Measurements from ENCODE around the gene TRPM3. TPM values are rescaled to one million over a fixed set of nuclear protein-coding genes. Genes with fewer than 3 reads are reported as not detected.
A peak's percentile ranks its signal among the peaks of the same experiment; 100 is the strongest.

TRPM3 gene
- total RNA-seq, 8 experiments from 2014 or later, result 0.09 to 2.3 (median 1.4) TPM

GRCh38 chr9:70614786-70615463 lies 506.5 kb downstream of the TRPM3 start:
- no peak overlapping the region for H3K27ac ChIP-seq
- 42 to 100% (median 80%) methylated on average over 1 to 4 of the region's 4 CpGs; no CpG with 5 or more reads in 1 of the 10 experiments for WGBS, 10 experiments
- peaks cover 22 to 23% of the 10 kb centered on the region in 2 donors for H3K4me1 ChIP-seq (replicated peaks in 1 of 2)
- no peak overlapping the region for H3K4me3 ChIP-seq
- ATAC-seq (replicated peaks in 6 of 8), result peak in 6 of 8 experiments; percentile 10 to 87 (median 76)
- in situ Hi-C loops (cut with MboI; ENCODE audit: low pct_unique_long_range_greater_than_20kb in 2 of 9, low sequenced_read_pairs in 9 of 9, unreplicated experiment in 9 of 9), result loop anchor here in 3 of 9 experiments (25.0 kb wide), 2 partner anchors 278 to 653 kb away; no protein-coding TSS in a partner anchor

GRCh38 chr9:70613024-70613768 lies 508.2 kb downstream of the TRPM3 start:
- Histone ChIP-seq H3K27ac (no peak overlapping the region), H3K4me3 (no peak overlapping the region), H3K4me1 (replicated peaks in 1 of 2) (peaks cover 22 to 23% of the 10 kb centered on the region in 2 donors)
- 0 to 100% (median 66%) methylated on average over 1 to 4 of the region's 4 CpGs for WGBS, 10 experiments
- in situ Hi-C loops (cut with MboI; ENCODE audit: low pct_unique_long_range_greater_than_20kb in 2 of 9, low sequenced_read_pairs in 9 of 9, unreplicated experiment in 9 of 9), result loop anchor here in 3 of 9 experiments (25.0 kb wide), 2 partner anchors 276 to 651 kb away; no protein-coding TSS in a partner anchor
- ATAC-seq (replicated peaks in 6 of 8), result no peak

- H3K4me3 ChIP-seq, result no peak overlapping the region
- ATAC-seq (replicated peaks in 6 of 8), result no peak
- WGBS, 10 experiments, result 80 to 100% (median 82%) methylated on average over 1 to 5 of the region's 5 CpGs; no CpG with 5 or more reads in 3 of the 10 experiments
- no peak overlapping the region for H3K27ac ChIP-seq
- in situ Hi-C loops (cut with MboI; ENCODE audit: low pct_unique_long_range_greater_than_20kb in 2 of 9, low sequenced_read_pairs in 9 of 9, unreplicated experiment in 9 of 9), result loop anchor here in 3 of 9 experiments (25.0 kb wide), 2 partner anchors 273 to 648 kb away; no protein-coding TSS in a partner anchor
- H3K4me1 ChIP-seq (replicated peaks in 1 of 2), result peaks cover 6 to 7% of the 10 kb centered on the region in 2 donors
Observed at GRCh38 chr9:70610287-70610644, 511.2 kb downstream of the TRPM3 start.

- H3K4me3 ChIP-seq, result no peak overlapping the region
- in situ Hi-C loops (cut with MboI; ENCODE audit: low pct_unique_long_range_greater_than_20kb in 2 of 9, low sequenced_read_pairs in 9 of 9, unreplicated experiment in 9 of 9), result loop anchor here in 3 of 9 experiments (25.0 kb wide), 2 partner anchors 272 to 647 kb away; no protein-coding TSS in a partner anchor
- ATAC-seq (replicated peaks in 6 of 8), result peak in 2 of 8 experiments; percentile 95 to 96
- H3K4me1 ChIP-seq (replicated peaks in 1 of 2), result peaks cover under 1 to 2% of the 10 kb centered on the region in 2 donors
- no peak overlapping the region for H3K27ac ChIP-seq
- 0 to 100% (median 73%) methylated on average over 1 to 5 of the region's 6 CpGs for WGBS, 10 experiments
Observed at GRCh38 chr9:70609542-70610286, 511.7 kb downstream of the TRPM3 start.

- in situ Hi-C loops (cut with MboI; ENCODE audit: low pct_unique_long_range_greater_than_20kb in 2 of 9, low sequenced_read_pairs in 9 of 9, unreplicated experiment in 9 of 9), result loop anchor here in 3 of 9 experiments (25.0 kb wide), 2 partner anchors 272 to 647 kb away; no protein-coding TSS in a partner anchor
- Histone ChIP-seq H3K4me3 (no peak overlapping the region), H3K27ac (no peak overlapping the region), H3K4me1 (replicated peaks in 1 of 2) (no peaks in the 10 kb centered on the region)
- no peak for ATAC-seq (replicated peaks in 6 of 8)
- 53 to 100% (median 70%) methylated on average over 1 to 2 of the region's 2 CpGs; no CpG with 5 or more reads in 1 of the 10 experiments for WGBS, 10 experiments
Observed at GRCh38 chr9:70609011-70609410, 512.4 kb downstream of the TRPM3 start.

- WGBS, 10 experiments, result 52 to 100% (median 80%) methylated on average over 1 to 9 of the region's 9 CpGs; no CpG with 5 or more reads in 1 of the 10 experiments
- Histone ChIP-seq H3K4me3 (no peak overlapping the region), H3K27ac (no peak overlapping the region), H3K4me1 (replicated peaks in 1 of 2) (no peaks in the 10 kb centered on the region)
- in situ Hi-C loops (cut with MboI; ENCODE audit: low pct_unique_long_range_greater_than_20kb in 2 of 9, low sequenced_read_pairs in 9 of 9, unreplicated experiment in 9 of 9), result loop anchor here in 3 of 9 experiments (25.0 kb wide), 2 partner anchors 271 to 646 kb away; no protein-coding TSS in a partner anchor
- no peak for ATAC-seq (replicated peaks in 6 of 8)
Observed at GRCh38 chr9:70607926-70608325, 513.5 kb downstream of the TRPM3 start.

- H3K4me3 ChIP-seq, result no peak overlapping the region
- WGBS, 10 experiments, result 40 to 98% (median 80%) methylated on average over 1 to 5 of the region's 5 CpGs; no CpG with 5 or more reads in 3 of the 10 experiments
- peaks cover under 1% of the 10 kb centered on the region in 2 donors for H3K4me1 ChIP-seq (replicated peaks in 1 of 2)
- no peak for ATAC-seq (replicated peaks in 6 of 8)
- in situ Hi-C loops (cut with MboI; ENCODE audit: low pct_unique_long_range_greater_than_20kb in 2 of 9, low sequenced_read_pairs in 9 of 9, unreplicated experiment in 9 of 9), result loop anchor here in 3 of 9 experiments (25.0 kb wide), 2 partner anchors 270 to 645 kb away; no protein-coding TSS in a partner anchor
- no peak overlapping the region for H3K27ac ChIP-seq
Observed at GRCh38 chr9:70607329-70607728, 514.1 kb downstream of the TRPM3 start.

GRCh38 chr9:70603020-70603411 lies 518.4 kb downstream of the TRPM3 start:
- WGBS, 10 experiments, result 46 to 92% (median 83%) methylated on average over 1 to 6 of the region's 6 CpGs; no CpG with 5 or more reads in 1 of the 10 experiments
- ATAC-seq (replicated peaks in 6 of 8), result no peak

GRCh38 chr9:70602321-70603019 lies 519.0 kb downstream of the TRPM3 start:
- in situ Hi-C loops (cut with MboI; ENCODE audit: low pct_unique_long_range_greater_than_20kb in 2 of 9, low sequenced_read_pairs in 9 of 9, unreplicated experiment in 9 of 9), result loop anchor here in 3 of 9 experiments (25.0 kb wide), 2 partner anchors 265 to 640 kb away; no protein-coding TSS in a partner anchor
- WGBS, 10 experiments, result 0 to 50% (median 32%) methylated on average over 1 to 5 of the region's 5 CpGs
- Histone ChIP-seq H3K4me1 (replicated peaks in 1 of 2) (peaks cover 9 to 12% of the 10 kb centered on the region in 2 donors), H3K27ac (no peak overlapping the region), H3K4me3 (no peak overlapping the region)
- ATAC-seq (replicated peaks in 6 of 8), result peak; percentile 14 to 88 (median 79)

More at GRCh38 chr9:70603020-70603411, 518.4 kb downstream of the TRPM3 start:
- in situ Hi-C loops (cut with MboI; ENCODE audit: low pct_unique_long_range_greater_than_20kb in 2 of 9, low sequenced_read_pairs in 9 of 9, unreplicated experiment in 9 of 9), result loop anchor here in 3 of 9 experiments (25.0 kb wide), 2 partner anchors 266 to 641 kb away; no protein-coding TSS in a partner anchor
- H3K27ac ChIP-seq, result no peak overlapping the region
- no peak overlapping the region for H3K4me3 ChIP-seq
- H3K4me1 ChIP-seq (replicated peaks in 1 of 2), result peaks cover 9 to 12% of the 10 kb centered on the region in 2 donors

GRCh38 chr9:70601000-70601951 lies 520.1 kb downstream of the TRPM3 start:
- Histone ChIP-seq H3K27ac (no peak overlapping the region), H3K4me1 (replicated peaks in 1 of 2) (peaks cover 9 to 12% of the 10 kb centered on the region in 2 donors), H3K4me3 (no peak overlapping the region)
- 0 to 91% (median 49%) methylated on average over 3 to 18 of the region's 31 CpGs; no CpG with 5 or more reads in 3 of the 10 experiments for WGBS, 10 experiments
- in situ Hi-C loops (cut with MboI; ENCODE audit: low pct_unique_long_range_greater_than_20kb in 2 of 9, low sequenced_read_pairs in 9 of 9, unreplicated experiment in 9 of 9), result loop anchor here in 3 of 9 experiments (25.0 kb wide), 2 partner anchors 264 to 639 kb away; no protein-coding TSS in a partner anchor
- ATAC-seq (replicated peaks in 6 of 8), result peak; percentile 64 to 93 (median 80)

- Histone ChIP-seq H3K27ac (no peak overlapping the region), H3K4me3 (no peak overlapping the region), H3K4me1 (replicated peaks in 1 of 2) (peaks cover 9 to 12% of the 10 kb centered on the region in 2 donors)
- ATAC-seq (replicated peaks in 6 of 8), result peak in 2 of 8 experiments; percentile 5 to 20
- in situ Hi-C loops (cut with MboI; ENCODE audit: low pct_unique_long_range_greater_than_20kb in 2 of 9, low sequenced_read_pairs in 9 of 9, unreplicated experiment in 9 of 9), result loop anchor here in 3 of 9 experiments (25.0 kb wide), 2 partner anchors 263 to 638 kb away; no protein-coding TSS in a partner anchor
- WGBS, 10 experiments, result 14 to 40% methylated on average over 1 of the region's 1 CpG; no CpG with 5 or more reads in 8 of the 10 experiments
Observed at GRCh38 chr9:70600506-70600905, 520.9 kb downstream of the TRPM3 start.
